ENCODE results near the gene SV2A.
"Not testable (repeated sequence)": the region's sequence is repeated elsewhere in the genome, so short reads cannot be mapped to it uniquely, and the experiment has no call there.

The SV2A gene

GRCh38 chr1:149927563-149928400, 10.1 kb upstream of the SV2A start, which contains the start of gene SF3B4:
TSS of gene SF3B4 (minus strand) at chr1:149927803. CDS start at chr1:149927759, 44 bp downstream.
- peak; percentile 96 for DNase-seq

- DNase-seq, result no peak
Observed at GRCh38 chr1:149927056-149927562, 9.5 kb upstream of the SV2A start.

- no peak for DNase-seq
Observed at GRCh38 chr1:149926296-149926695, 8.7 kb upstream of the SV2A start.

DNA sequence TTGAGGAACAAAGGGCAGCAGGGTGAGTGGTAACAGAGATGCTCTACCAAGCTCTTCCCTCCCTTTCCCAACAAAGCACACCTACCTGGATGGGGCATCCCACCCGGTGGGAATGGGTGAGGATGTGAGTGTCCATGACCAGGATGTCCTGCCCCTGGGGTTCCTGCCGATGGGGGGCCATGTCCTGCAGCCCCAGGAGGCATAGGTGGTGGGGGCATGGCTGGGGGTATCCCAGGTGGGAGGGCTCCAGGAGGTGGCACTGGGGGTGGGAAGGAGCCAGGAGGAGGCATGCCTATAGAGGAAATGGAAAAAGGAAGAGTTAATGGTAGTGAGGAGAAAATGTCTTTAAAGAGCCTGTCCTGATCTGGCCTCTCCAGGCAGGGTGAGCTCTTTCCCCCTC, 8.1 kb upstream of the SV2A start:
- no peak for DNase-seq

- DNase-seq, result no peak
Observed at GRCh38 chr1:149925345-149925744, 7.7 kb upstream of the SV2A start.

DNA sequence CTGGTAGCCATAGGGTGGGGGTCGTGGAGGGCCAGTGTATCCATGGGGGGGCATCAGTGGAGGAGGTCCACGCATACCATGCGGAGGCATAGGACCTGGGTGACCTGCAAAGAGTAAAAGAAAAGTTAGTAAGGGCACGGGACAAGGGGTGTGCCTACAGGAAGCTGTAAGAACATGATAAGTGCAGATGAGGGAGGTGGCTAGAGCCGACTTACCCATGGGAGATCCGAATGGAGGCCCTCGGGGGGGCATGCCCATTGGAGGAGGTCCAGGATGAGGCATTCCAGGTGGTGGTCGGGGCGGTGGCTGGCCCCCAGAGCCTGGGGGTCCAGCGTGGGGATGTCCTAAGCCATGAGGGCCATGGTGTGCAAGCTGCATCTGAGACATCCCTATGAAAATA, 6.0 kb upstream of the SV2A start:
- no peak for DNase-seq

GRCh38 chr1:149916898-149917252, 769 bp downstream of the SV2A start:
- no peak for DNase-seq

GRCh38 chr1:149916193-149916897, 1.3 kb downstream of the SV2A start:
- DNase-seq, result no peak

DNA sequence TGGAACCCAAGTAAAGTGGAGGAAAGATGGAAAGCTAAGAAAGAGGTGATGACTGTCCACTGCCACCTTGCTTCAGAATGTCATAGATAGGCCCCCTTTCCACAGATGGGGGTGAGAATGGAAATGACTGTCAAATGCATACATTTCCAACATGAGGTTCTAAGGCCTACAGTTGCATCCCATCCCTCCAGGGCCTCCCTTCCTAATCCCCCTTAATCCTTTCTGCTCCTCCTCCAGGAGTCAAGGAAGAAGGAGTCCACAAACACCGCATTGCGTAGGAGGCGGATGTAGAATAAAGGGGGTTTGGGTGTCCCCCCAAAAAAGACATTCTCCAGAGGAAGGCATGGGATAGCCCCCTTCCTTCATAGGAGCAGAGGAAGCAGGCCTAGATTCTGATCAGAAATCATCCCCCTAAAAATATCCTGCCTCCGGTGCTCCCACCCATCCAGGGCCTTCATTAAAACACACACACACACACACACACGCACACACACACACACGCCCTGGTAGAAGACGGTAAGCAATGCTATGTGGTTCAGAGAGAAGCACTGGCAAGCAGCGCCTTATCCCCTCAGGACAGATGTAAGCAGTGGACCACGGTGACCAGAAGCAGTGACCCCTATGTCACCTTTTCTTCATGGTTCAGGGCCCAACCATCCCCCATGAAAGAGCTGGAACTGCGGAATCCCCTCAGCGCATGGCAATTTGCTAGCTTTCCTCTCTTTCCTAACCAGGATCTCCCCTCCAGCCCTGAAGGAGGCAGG, 2.0 kb downstream of the SV2A start:
- no peak for DNase-seq

DNA sequence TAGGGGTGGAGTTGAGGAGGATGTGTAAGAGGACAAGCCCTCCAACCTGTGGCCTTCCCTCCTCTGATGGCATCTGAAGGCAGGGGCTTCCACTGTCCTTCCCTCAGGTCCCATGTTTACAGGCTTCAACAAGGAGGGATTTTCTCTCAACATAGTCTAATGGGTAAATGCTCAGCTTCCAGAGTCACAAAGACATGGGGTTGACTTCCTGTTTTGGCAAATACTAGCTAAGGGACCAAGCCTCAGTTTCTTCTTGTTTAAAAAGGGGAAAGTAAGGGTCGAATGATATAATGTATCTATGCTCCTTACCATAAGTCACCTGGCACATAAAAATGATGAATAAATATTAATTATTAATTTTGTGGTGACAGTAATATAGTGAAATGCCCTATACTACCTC, 3.1 kb downstream of the SV2A start:
- no peak for DNase-seq

DNA sequence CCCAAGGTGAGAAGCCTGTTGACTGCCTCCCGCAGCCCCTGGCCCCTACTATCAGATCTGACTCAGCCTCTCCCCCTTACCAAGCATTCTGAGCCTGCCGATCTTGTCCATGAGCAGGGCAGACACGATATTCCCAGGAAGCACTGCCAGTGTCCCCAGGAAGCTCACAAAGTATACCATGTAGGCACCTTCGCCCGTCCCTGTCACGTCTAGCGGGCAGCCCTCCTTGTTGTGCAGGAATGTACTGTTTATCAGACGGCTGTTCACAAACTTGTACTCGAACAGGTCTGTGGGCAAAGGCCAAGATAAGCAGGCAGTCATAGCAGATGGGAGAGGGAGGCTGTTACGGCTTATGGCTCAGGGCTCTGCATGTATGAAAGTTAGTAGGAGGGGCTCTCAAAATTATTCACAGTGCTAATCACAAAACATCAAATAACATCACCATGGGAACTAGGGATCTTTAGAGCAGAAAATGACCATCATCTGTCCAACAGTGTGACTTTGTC, 11.0 kb downstream of the SV2A start:
- DNase-seq, result no peak

GRCh38 chr1:149903836-149904491, 13.7 kb downstream of the SV2A start:
- DNase-seq, result no peak

- DNase-seq, result peak; percentile 71
Observed at GRCh38 chr1:149899460-149900284, 18.0 kb downstream of the SV2A start, which contains the start of gene BOLA1. TSS of gene BOLA1 (plus strand) at chr1:149899568. CDS start at chr1:149900060, 492 bp downstream.

DNA sequence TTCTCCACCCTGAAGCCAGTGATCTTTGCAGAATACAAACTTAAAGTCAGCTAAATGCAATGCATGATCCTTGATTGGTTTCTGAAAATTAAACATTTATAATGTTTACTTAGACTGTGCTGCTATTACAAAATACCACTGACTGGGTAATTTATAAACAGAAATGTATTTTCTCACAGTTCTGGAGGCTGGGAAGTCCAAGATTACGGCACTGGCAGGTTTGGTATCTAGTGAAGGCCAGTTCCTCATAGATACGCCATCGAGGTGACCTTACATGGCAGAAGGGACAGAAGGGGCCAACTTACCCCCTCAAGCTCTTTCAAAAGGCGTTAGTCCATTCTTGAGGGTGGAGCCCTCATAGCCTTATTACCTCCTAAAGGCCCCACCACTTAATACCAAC, 21.1 kb downstream of the SV2A start:
- DNase-seq, result no peak

GRCh38 chr1:149888999-149889289, 28.7 kb downstream of the SV2A start:
- no peak for DNase-seq

DNA sequence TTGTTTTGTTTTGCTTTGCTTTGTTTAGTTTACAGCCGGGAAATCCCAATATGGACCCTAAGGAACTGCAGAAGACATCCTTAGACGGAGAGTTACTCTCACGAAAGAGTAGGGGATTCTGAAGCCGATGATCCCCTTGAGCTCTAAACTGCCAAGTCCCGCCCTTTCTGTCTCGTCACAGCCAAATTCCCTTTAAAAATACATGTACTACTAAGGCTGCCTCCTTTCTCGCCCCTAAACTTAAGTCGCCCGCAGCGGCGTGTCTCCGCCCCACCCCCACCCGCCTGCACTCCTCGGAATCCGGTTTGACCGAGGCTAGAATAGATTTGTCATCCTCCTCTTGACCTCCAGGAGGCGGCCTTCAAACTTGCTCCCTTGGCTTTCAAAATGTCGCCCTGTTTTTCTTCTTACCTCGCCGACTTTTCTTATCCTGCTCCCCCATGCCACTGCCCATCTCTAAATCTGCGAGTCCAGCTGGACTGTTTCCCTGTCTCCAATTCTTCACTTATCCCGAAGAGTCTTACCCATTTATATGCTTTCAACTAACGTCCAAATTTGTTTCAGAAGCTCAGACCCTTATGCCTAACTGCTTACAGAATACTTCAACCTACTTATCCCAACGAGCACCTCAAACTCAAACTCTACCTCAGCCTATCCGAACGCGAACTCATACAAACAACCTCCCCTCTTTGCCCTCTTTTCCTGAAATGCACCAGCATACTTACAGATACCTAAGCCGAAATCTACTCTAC, 29.2 kb downstream of the SV2A start:
- peak; percentile 55 for DNase-seq

DNA sequence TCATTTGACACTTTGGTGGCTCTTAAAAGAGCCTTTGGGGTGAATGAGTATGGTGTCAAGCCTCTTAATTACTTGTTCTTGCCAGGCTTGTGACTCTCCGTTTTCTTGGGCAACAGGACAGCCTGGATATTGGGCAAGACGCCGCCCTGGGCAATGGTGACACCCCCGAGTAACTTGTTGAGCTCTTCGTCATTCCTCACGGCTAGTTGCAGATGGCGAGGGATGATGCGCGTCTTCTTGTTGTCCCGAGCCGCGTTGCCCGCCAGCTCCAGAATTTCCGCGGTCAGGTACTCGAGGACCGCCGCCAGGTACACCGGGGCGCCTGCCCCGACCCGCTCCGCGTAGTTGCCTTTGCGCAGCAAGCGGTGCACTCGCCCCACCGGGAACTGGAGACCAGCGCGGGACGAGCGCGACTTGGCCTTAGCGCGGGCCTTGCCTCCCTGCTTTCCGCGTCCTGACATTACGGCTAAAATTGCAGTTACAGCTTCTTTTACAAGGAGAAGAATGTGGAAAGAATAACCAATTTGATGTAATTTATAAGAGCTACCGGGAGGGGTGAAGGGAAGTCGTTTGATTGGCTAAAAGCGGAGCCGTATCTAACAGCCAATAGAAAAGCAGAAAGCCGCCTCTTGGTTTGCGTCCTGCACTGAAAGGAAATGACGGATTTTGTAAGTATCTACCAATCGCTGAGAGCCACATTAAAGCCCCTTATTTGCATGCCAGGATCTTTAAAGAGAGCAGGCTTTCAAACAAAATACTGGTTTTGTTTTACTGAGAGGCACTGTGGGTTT, 30.0 kb downstream of the SV2A start:
- peak; percentile 61 for DNase-seq

DNA sequence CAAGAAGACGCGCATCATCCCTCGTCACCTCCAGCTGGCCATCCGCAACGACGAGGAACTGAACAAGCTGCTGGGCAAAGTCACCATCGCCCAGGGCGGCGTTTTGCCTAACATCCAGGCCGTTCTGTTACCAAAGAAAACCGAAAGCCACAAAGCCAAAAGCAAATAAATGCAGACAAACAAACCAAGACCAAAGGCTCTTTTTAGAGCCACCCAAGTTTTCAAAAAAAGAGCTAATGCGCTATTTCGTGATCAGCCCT, 30.5 kb downstream of the SV2A start:
- not testable (repeated sequence) for DNase-seq

DNA sequence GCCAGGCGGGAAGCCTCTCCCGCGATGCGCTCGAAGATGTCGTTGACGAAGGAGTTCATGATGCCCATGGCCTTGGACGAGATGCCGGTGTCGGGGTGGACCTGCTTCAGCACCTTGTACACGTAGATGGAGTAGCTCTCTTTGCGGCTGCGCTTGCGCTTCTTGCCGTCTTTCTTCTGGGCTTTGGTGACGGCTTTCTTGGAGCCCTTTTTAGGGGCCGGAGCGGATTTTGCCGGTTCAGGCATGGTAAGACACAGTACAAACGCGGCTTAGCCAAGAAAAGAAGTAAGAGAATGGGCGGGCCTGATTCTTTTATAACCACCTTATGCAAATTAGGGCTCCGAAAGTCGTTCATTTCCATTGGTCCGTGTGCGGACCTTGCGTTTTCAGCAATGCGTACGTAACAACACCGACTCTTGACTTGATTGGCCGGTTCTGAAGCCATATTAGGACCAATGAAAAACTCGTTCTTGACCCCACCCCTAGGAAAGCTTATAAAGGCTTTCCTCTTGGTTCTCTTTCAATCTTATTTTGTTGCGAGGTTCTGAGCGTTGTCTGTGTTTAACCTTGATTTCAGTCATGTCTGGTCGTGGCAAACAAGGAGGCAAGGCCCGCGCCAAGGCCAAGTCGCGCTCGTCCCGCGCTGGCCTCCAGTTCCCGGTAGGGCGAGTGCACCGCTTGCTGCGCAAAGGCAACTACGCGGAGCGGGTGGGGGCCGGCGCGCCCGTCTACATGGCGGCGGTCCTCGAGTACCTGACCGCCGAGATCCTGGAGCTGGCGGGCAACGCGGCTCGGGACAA, 31.0 kb downstream of the SV2A start:
- peak; percentile 70 for DNase-seq

DNA sequence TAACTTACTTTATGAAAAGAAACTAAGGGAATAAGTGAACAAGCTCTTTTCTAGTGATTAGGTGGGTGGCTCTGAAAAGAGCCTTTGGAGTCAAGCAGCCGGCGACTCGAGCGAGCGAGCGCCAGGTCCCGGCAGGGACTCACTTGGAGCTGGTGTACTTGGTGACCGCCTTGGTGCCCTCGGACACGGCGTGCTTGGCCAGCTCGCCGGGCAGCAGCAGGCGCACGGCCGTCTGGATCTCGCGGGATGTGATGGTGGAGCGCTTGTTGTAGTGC, 31.6 kb downstream of the SV2A start:
- DNase-seq, result not testable (repeated sequence)
